Gastrocnemius medialis (tissue), 4 donors: Measurements from ENCODE around the gene TMEM54.

Experiments
- POLR2A ChIP-seq, 2 donors: fragments of 450-650 bp; IDR thresholded peaks; one replicate each; pipeline ENCODE4 v1.6.1; 2017; ENCODE audit warnings: antibody characterized with exemption in 2 of 2, mild to moderate bottlenecking in 2 of 2, moderate library complexity in 2 of 2
- TF ChIP-seq, protein P1 (sequence below), 5 experiments: fragments of 450-650 bp in 3 of 5; fragments of 200-600 bp in 2 of 5; sonication (generic) in 2 of 5; IDR thresholded peaks in 4 of 5; conservative IDR thresholded peaks in 1 of 5; 1 replicate in 4 of 5; 2 replicates in 1 of 5; pipeline ENCODE4 v1.5.1; 2016 to 2019; ENCODE audit warnings: antibody characterized with exemption in 5 of 5, mild to moderate bottlenecking in 3 of 5, moderate library complexity in 3 of 5

GRCh38 chr1:32903991-32904785 lies 3.0 kb upstream of the TMEM54 start:
- TF ChIP-seq POLR2A (IDR thresholded peaks at IDR 0.05), result no peak
- TF ChIP-seq, protein P1, sequence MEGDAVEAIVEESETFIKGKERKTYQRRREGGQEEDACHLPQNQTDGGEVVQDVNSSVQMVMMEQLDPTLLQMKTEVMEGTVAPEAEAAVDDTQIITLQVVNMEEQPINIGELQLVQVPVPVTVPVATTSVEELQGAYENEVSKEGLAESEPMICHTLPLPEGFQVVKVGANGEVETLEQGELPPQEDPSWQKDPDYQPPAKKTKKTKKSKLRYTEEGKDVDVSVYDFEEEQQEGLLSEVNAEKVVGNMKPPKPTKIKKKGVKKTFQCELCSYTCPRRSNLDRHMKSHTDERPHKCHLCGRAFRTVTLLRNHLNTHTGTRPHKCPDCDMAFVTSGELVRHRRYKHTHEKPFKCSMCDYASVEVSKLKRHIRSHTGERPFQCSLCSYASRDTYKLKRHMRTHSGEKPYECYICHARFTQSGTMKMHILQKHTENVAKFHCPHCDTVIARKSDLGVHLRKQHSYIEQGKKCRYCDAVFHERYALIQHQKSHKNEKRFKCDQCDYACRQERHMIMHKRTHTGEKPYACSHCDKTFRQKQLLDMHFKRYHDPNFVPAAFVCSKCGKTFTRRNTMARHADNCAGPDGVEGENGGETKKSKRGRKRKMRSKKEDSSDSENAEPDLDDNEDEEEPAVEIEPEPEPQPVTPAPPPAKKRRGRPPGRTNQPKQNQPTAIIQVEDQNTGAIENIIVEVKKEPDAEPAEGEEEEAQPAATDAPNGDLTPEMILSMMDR (IDR thresholded peaks at IDR 0.05 in 4 of 5, conservative IDR thresholded peaks at IDR 0.05 in 1 of 5), result no peak
